Renal cortex interstitium (tissue), 11 donors: Measurements from ENCODE around the gene PCSK9. TPM values are rescaled to one million over a fixed set of nuclear protein-coding genes. Genes with fewer than 3 reads are reported as not detected.
"Not testable (repeated sequence)": the region's sequence is repeated elsewhere in the genome, so short reads cannot be mapped to it uniquely, and the experiment has no call there.

Experiments used
- DNase-seq, 11 donors: peaks; one replicate each; pipeline ENCODE4 v3.0.0-alpha.2; 2013; ENCODE audit warnings: low read depth in 9 of 11, low spot score in 4 of 11; ENCODE audit errors: extremely low read depth in 1 of 11
- polyA plus RNA-seq, 3 donors: library from polyadenylated mRNA; unstranded; fragments of 120-200 nt; gene quantifications; one replicate each; pipeline ENCODE4 v1.2.1, GENCODE V29; 2013; ENCODE audit not compliant: insufficient read length in 3 of 3

The PCSK9 gene
- polyA plus RNA-seq, 3 donors, result 1.4 to 2.1 (median 2.1) TPM

- no peak for DNase-seq
Observed at GRCh38 chr1:55005351-55006140, 33.8 kb upstream of the PCSK9 start.

- no peak for DNase-seq
Observed at GRCh38 chr1:55006931-55007330, 32.4 kb upstream of the PCSK9 start.

GRCh38 chr1:55007625-55008024 lies 31.7 kb upstream of the PCSK9 start:
- DNase-seq, result no peak

- no peak for DNase-seq
Observed at GRCh38 chr1:55010194-55010886, 29.0 kb upstream of the PCSK9 start.

- DNase-seq, result no peak
Observed at GRCh38 chr1:55010887-55011217, 28.5 kb upstream of the PCSK9 start.

- no peak for DNase-seq
Observed at GRCh38 chr1:55012661-55013060, 26.7 kb upstream of the PCSK9 start.

- DNase-seq, result no peak
Observed at GRCh38 chr1:55015123-55015522, 24.2 kb upstream of the PCSK9 start.

GRCh38 chr1:55015731-55016620 lies 23.4 kb upstream of the PCSK9 start:
- no peak for DNase-seq

- no peak for DNase-seq
Observed at GRCh38 chr1:55018395-55018794, 21.0 kb upstream of the PCSK9 start.

GRCh38 chr1:55021942-55022546 lies 17.3 kb upstream of the PCSK9 start:
- peak in 10 of 11 donors; percentile 66 to 81 (median 75) for DNase-seq

- not testable (repeated sequence) for DNase-seq
Observed at GRCh38 chr1:55024163-55024562, 15.2 kb upstream of the PCSK9 start.

GRCh38 chr1:55026682-55027081 lies 12.7 kb upstream of the PCSK9 start:
- not testable (repeated sequence) for DNase-seq

GRCh38 chr1:55031098-55031497 lies 8.2 kb upstream of the PCSK9 start:
- not testable (repeated sequence) for DNase-seq

GRCh38 chr1:55033265-55033614 lies 6.1 kb upstream of the PCSK9 start:
- no peak for DNase-seq

GRCh38 chr1:55034476-55035133 lies 4.7 kb upstream of the PCSK9 start:
- peak in 5 of 11 donors; percentile 33 to 61 (median 44) for DNase-seq

- DNase-seq, result no peak
Observed at GRCh38 chr1:55035904-55036303, 3.4 kb upstream of the PCSK9 start.

- DNase-seq, result no peak
Observed at GRCh38 chr1:55037733-55038551, 1.4 kb upstream of the PCSK9 start.

- no peak for DNase-seq
Observed at GRCh38 chr1:55038552-55038838, 853 bp upstream of the PCSK9 start.
